Body of pancreas (tissue), 4 donors: Measurements from ENCODE around the gene DLG2.

ENCODE experiments used
- POLR2A ChIP-seq, 3 donors: fragments of 450-650 bp; IDR thresholded peaks; one replicate each; pipeline ENCODE4 v1.6.1; 2016; ENCODE audit warnings: antibody characterized with exemption in 3 of 3, mild to moderate bottlenecking in 2 of 3
- TF ChIP-seq, protein P1 (sequence below), 7 experiments: fragments of 450-650 bp in 4 of 7; fragments of 200-600 bp in 3 of 7; sonication (generic) in 3 of 7; IDR thresholded peaks; one replicate each; pipeline ENCODE4 v1.5.1; 2016 to 2019; ENCODE audit warnings: antibody characterized with exemption in 7 of 7

- TF ChIP-seq, protein P1, sequence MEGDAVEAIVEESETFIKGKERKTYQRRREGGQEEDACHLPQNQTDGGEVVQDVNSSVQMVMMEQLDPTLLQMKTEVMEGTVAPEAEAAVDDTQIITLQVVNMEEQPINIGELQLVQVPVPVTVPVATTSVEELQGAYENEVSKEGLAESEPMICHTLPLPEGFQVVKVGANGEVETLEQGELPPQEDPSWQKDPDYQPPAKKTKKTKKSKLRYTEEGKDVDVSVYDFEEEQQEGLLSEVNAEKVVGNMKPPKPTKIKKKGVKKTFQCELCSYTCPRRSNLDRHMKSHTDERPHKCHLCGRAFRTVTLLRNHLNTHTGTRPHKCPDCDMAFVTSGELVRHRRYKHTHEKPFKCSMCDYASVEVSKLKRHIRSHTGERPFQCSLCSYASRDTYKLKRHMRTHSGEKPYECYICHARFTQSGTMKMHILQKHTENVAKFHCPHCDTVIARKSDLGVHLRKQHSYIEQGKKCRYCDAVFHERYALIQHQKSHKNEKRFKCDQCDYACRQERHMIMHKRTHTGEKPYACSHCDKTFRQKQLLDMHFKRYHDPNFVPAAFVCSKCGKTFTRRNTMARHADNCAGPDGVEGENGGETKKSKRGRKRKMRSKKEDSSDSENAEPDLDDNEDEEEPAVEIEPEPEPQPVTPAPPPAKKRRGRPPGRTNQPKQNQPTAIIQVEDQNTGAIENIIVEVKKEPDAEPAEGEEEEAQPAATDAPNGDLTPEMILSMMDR (IDR thresholded peaks at IDR 0.05), result no peak
- no peak for TF ChIP-seq POLR2A (IDR thresholded peaks at IDR 0.05)
Observed at GRCh38 chr11:84165139-84165538, 1462.0 kb downstream of the DLG2 start.
